CD4-positive, alpha-beta T cell treated with Interleukin-4 for 4 hours (primary cell): ENCODE data around the gene KRTAP20-2.

Experiments used
- DNase-seq: peaks from one replicate; pipeline ENCODE4 v3.0.0-alpha.2; 2020

The KRTAP20-2 gene

GRCh38 chr21:30634906-30635305, at the start of gene KRTAP20-2:
Gene KRTAP20-2, plus strand, starts transcription at chr21:30635206. Its CDS starts 58 bp downstream, at chr21:30635264.
- DNase-seq, result no peak

GRCh38 chr21:30590297-30590696, 44.7 kb upstream of the KRTAP20-2 start, which contains the start of gene KRTAP22-2:
Gene KRTAP22-2, minus strand, starts transcription at chr21:30590397.
- no peak for DNase-seq

- DNase-seq, result no peak
These were observed 42.9 kb upstream of the KRTAP20-2 start, which contains the start of gene KRTAP6-3 for GRCh38 chr21:30592140-30592539. Gene KRTAP6-3, plus strand, starts transcription at chr21:30592440. Its CDS starts 6 bp downstream, at chr21:30592446.

- DNase-seq, result no peak
These were observed 36.2 kb upstream of the KRTAP20-2 start, which contains the start of gene KRTAP6-2 for GRCh38 chr21:30598802-30599201. Gene KRTAP6-2, minus strand, starts transcription at chr21:30598902. Its CDS starts 28 bp downstream, at chr21:30598874.

- DNase-seq, result no peak
These were observed 34.2 kb upstream of the KRTAP20-2 start, which contains the start of gene KRTAP22-1 for GRCh38 chr21:30600787-30601186. Gene KRTAP22-1, plus strand, starts transcription at chr21:30601087.

- no peak for DNase-seq
These were observed 29.0 kb upstream of the KRTAP20-2 start for GRCh38 chr21:30605968-30606367.

- no peak for DNase-seq
These were observed 22.9 kb upstream of the KRTAP20-2 start for GRCh38 chr21:30612132-30612531.

GRCh38 chr21:30613836-30614235, 21.2 kb upstream of the KRTAP20-2 start, which contains the start of gene KRTAP6-1:
Gene KRTAP6-1, minus strand, starts transcription at chr21:30613930. Its CDS starts 26 bp downstream, at chr21:30613904.
- DNase-seq, result no peak

- no peak for DNase-seq
These were observed 19.8 kb upstream of the KRTAP20-2 start for GRCh38 chr21:30615199-30615598.

GRCh38 chr21:30616125-30616524, 18.9 kb upstream of the KRTAP20-2 start, which contains the start of gene KRTAP20-1:
Gene KRTAP20-1, plus strand, starts transcription at chr21:30616425. Its CDS starts 30 bp downstream, at chr21:30616455.
- no peak for DNase-seq

- DNase-seq, result no peak
These were observed 14.9 kb upstream of the KRTAP20-2 start for GRCh38 chr21:30620080-30620479.

GRCh38 chr21:30620522-30620921, 14.5 kb upstream of the KRTAP20-2 start, which contains the start of gene KRTAP20-4:
Gene KRTAP20-4, plus strand, starts transcription at chr21:30620627.
- DNase-seq, result no peak

- DNase-seq, result no peak
These were observed 11.6 kb upstream of the KRTAP20-2 start for GRCh38 chr21:30623362-30623761.

- DNase-seq, result no peak
These were observed 9.4 kb upstream of the KRTAP20-2 start for GRCh38 chr21:30625449-30626165.

- no peak for DNase-seq
These were observed 6.9 kb upstream of the KRTAP20-2 start for GRCh38 chr21:30628109-30628508.

- no peak for DNase-seq
These were observed 5.8 kb upstream of the KRTAP20-2 start for GRCh38 chr21:30629200-30629599.

GRCh38 chr21:30638686-30639085, 3.7 kb downstream of the KRTAP20-2 start:
- DNase-seq, result no peak

- no peak for DNase-seq
These were observed 7.6 kb downstream of the KRTAP20-2 start, which contains the start of gene KRTAP20-3 for GRCh38 chr21:30642564-30642963. Gene KRTAP20-3, plus strand, starts transcription at chr21:30642864.

- no peak for DNase-seq
These were observed 12.0 kb downstream of the KRTAP20-2 start for GRCh38 chr21:30646904-30647414.

- DNase-seq, result no peak
These were observed 17.9 kb downstream of the KRTAP20-2 start for GRCh38 chr21:30652891-30653290.

- DNase-seq, result no peak
These were observed 33.8 kb downstream of the KRTAP20-2 start for GRCh38 chr21:30668776-30669175.

GRCh38 chr21:30672985-30673650, 38.1 kb downstream of the KRTAP20-2 start:
- DNase-seq, result no peak

- DNase-seq, result no peak
These were observed 39.3 kb downstream of the KRTAP20-2 start for GRCh38 chr21:30674312-30674711.
